Right lobe of liver (tissue), 4 donors: ENCODE measurements around the gene CTBP1.

Source experiments
- POLR2A ChIP-seq: fragments of 450-650 bp; IDR thresholded peaks from one replicate; pipeline ENCODE4 v1.6.1; 2017; ENCODE audit warnings: antibody characterized with exemption, mild to moderate bottlenecking
- TF ChIP-seq, protein P1 (sequence below), 4 donors: fragments of 200-600 bp in 3 of 4; fragments of 450-650 bp in 1 of 4; IDR thresholded peaks; one replicate each; pipeline versions ENCODE4 v1.5.1 to v1.8.0; 2016 to 2022; ENCODE audit warnings: antibody characterized with exemption in 4 of 4, mild to moderate bottlenecking in 2 of 4
- donor health status: DM: no; HTN: no; CAD: no.
- donor health status: DM: no; HTN: no; CAD: no.
- donor health status: DM: no; HTN: yes; CAD: no.

DNA sequence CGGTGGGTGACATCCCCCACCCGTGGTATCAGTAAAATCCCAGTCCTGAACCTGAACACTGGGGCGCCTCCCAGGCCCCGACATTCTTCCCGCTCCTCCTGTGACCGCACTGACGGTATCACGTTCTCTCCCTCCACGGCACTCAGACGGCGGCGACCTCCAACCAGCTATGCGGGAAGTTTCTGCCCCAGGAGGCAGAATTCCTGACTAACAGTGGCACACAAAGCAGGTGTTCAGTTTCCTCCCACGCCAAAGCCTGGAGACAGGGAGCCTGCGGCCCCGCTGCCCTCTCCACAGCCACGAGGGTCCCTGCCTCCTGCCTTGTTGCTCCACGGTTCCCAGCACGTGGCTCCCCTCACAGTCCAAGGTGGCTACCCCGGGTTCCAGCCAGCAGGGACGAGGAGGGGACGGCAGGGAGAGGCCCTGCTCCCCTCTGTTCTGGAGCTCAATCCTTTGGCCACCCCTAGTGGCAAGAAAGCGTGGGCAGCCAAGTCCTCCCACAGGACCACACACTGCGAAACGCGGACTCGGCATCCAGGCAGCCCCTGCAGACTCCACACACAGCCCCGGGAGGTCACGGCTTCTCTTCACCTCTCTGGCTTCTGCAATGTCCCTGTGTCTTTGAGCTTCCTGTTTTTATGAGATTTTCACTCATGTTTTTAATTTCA, 15.2 kb downstream of the CTBP1 start:
- TF ChIP-seq, protein P1, sequence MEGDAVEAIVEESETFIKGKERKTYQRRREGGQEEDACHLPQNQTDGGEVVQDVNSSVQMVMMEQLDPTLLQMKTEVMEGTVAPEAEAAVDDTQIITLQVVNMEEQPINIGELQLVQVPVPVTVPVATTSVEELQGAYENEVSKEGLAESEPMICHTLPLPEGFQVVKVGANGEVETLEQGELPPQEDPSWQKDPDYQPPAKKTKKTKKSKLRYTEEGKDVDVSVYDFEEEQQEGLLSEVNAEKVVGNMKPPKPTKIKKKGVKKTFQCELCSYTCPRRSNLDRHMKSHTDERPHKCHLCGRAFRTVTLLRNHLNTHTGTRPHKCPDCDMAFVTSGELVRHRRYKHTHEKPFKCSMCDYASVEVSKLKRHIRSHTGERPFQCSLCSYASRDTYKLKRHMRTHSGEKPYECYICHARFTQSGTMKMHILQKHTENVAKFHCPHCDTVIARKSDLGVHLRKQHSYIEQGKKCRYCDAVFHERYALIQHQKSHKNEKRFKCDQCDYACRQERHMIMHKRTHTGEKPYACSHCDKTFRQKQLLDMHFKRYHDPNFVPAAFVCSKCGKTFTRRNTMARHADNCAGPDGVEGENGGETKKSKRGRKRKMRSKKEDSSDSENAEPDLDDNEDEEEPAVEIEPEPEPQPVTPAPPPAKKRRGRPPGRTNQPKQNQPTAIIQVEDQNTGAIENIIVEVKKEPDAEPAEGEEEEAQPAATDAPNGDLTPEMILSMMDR (IDR thresholded peaks at IDR 0.05): peak; percentile 11 to 31 (median 18)
- no peak for TF ChIP-seq POLR2A
